Measurements from ENCODE around the gene CBX4.

GRCh38 chr17:79814127-79814973 lies 24.9 kb downstream of the CBX4 start:
- TF ChIP-seq ZNF274 (IDR thresholded peaks at IDR 0.05; ENCODE audit: low read depth, low read length) (no peak), SUZ12 (IDR thresholded peaks at IDR 0.05; ENCODE audit: extremely low read depth, insufficient read depth, insufficient read length) (no peak), YY1 (IDR thresholded peaks at IDR 0.05; ENCODE audit: insufficient read depth, insufficient read length) (no peak)
